HG02678 (cell line): ENCODE data around the gene OR2V2.
"Not testable (repeated sequence)": the region's sequence is repeated elsewhere in the genome, so short reads cannot be mapped to it uniquely, and the experiment has no call there.

ENCODE experiments used
- ATAC-seq: cut with Tn5 transposase; IDR thresholded peaks from one replicate; pipeline ENCODE4 v1.9.1; 2021; ENCODE audit warnings: mild to moderate bottlenecking, moderate library complexity; ENCODE audit not compliant: unreplicated experiment

Gene OR2V2

DNA sequence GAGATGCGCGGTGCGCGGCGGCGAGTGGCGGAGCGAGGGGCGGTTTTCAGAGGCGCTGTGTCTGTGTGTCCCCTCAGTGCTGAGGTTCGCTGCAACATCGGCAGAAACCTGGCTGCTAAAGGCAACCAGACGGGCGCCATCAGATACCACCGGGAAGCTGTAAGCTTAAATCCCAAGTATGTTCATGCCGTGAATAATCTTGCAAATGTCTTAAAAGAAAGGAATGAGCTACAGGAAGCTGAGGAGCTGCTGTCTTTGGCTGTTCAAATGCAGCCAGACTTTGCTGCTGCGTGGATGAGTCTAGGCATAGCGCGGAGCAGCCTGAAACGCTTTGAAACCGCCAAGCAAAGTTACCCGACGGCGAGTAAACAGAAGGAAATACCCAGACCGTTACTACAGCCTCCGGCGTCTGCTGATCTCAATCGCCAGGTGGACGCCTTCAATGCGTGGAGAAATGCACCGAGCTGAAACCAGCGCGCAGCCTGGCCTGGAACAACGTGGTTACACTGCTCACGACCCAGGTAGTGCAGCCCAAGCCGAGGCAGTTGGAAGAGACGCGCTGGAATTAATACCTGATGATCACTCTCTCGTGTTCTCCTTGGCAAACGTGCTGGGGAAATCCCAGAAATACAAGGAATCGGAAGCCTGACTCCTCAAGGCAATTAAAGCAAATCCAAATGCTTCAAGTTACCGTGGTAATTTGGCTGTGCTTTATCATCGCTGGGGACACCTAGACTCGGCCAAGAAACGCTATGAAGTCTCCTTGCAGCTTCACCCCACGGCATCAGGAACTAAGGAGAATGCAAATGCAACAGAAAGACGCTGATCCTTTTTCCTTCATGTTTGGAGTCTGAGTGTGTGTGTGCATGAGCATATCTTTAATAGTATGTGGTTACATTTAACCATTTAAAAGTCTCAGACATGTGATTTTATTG is 32.3 kb upstream of the OR2V2 start:
- ATAC-seq, result no peak

DNA sequence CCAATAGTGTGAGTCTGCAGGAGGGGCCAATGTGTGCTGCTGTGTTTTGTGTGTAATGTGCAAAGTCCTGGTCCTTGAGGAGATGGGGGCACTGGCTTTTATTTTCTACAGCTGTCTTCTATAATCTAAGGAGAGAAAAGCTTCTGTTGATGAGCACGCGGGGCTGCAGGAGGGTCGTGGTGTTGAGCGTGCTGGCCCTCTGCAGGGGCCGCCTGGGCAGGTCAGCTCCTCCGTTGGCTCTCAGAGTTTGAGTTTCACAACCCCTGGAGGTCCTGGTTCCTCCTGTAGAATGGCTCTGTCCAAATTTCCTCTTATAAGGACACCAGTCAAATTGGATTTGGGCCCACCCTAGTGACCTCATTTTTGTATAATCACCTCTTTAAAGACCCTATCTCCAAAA is 29.0 kb upstream of the OR2V2 start:
- ATAC-seq, result no peak

GRCh38 chr5:181119105-181119504 is 28.3 kb upstream of the OR2V2 start:
- no peak for ATAC-seq

DNA sequence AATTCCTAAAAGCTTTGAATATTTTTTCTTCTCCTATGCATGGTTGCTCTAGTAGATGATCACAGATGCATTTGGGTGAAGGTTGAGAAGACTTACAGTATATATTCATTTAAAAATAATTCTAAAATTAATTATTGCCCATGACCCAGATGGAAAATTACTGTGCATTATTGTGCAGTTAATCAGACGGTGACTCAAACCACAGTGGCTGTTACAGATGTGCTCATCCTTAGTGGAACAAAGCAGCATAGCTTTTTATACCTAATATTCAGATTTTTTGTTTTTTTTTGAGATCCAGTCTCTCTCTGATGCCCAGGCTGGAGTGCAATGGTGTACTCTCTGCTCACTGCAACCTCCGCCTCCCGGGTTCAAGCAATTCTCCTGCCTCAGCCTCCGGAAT is 27.1 kb upstream of the OR2V2 start:
- no peak for ATAC-seq

GRCh38 chr5:181120761-181121160 is 26.6 kb upstream of the OR2V2 start:
- no peak for ATAC-seq

- no peak for ATAC-seq
These were observed 25.5 kb upstream of the OR2V2 start for GRCh38 chr5:181121675-181122561.

- no peak for ATAC-seq
These were observed 22.9 kb upstream of the OR2V2 start for GRCh38 chr5:181124526-181124925.

GRCh38 chr5:181126841-181127240 is 20.5 kb upstream of the OR2V2 start:
- ATAC-seq, result no peak

DNA sequence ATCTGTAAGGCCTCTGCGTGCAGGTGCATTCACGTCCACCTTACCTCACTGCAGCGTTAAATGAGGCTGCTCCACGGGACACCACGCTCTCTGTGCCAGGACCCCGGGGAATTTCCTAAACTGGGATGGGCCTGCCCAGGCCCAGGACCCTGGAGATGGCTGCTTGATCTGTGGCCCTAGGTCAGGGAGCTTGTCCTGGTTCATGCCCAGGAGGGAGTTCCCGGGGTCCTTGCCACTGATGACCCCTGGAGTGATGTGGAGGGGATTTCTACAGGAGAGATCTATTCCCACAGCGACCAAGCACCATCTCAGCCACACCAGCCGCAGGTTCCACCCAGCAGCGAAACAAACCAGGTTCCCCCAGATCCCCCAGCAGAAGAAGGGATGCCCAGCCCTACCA is 19.9 kb upstream of the OR2V2 start:
- no peak for ATAC-seq

DNA sequence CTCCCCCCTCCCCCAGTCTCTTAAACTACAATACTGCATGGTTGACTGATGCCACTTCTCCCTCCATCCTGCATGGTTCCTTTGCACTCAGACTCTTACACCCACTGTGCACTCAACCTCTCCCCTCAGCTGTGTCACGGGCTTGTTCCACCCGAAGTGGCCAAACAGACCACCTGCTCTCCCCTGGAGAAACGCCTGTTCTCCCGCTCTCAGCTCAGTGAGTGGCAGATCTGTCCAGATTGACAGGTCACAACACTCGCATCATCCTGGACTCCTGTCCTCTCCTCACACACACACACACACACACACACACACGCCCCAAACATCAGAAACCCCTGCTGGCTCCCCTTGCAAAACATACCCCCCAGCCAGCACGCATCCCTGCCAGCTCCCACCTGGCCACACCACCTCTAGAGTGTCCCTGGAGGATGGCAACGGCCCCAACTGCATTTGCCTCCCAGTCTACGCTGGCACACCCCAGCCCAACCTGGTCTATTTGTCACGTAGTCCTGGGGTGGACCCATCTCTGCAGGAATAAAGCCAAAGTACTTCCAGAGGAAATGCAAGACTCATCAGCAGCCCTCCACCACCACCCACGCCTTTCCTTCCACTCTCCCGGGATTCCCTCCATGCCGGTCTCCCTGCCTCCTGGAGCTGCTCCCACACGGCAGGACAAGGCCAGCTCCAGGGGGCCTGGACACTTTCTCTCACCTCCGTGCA is 19.3 kb upstream of the OR2V2 start:
- ATAC-seq, result no peak

DNA sequence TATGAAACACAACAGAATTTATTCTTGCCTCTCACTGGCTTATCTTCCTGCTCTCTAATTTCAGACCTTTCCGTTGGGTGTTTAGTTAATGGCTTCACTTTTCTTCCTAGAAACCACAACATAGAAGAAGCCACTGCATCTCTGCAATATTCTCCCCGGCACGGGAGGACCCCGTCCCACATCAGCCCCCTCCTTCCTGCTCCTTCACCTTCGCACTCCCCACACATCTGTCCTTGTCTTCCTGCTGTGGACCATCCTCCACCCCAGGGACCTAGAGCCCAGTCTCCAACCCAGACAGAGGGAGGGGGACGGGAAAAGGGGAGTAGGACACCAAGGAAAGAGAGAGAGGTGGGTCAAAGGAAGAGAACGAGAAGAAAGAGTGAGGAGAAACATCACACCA is 17.8 kb upstream of the OR2V2 start:
- no peak for ATAC-seq

- not testable (repeated sequence) for ATAC-seq
These were observed 17.3 kb upstream of the OR2V2 start for GRCh38 chr5:181130081-181130480.

DNA sequence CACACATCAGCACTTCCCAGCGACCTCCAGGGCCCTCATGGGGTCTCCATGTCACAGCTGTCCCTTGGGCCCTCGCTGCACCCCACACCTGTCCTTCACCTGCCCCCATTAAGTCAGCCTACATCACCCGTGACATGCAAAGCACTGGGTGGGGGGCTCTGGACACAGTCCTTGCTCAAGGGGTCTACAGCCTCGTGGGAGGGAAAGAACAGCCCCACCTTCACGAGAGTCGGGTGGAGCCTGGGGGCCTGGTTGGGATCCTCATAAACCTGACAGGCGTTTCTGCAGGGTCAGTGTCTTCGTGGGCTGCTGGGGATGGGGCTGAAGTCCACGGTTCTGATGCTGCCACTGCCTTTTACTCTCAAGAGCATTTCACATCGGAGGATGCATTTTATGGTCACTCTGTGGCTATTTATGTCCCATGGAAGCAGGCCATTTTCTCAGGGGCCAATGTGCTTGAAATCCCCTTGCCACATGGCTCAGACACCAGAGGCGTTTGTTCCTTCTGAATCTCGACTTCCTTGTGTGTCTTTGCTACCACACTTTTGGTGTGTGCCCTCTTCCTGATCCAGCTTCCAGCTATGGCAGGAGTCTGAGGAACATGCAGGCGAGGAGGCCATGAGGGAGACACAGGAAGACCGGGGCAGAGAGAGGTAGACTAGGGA is 16.4 kb upstream of the OR2V2 start, which contains the start of gene OR2V1:
OR2V1 (minus strand) TSS at position 338 of the 665 bp plus-strand sequence. CDS start 5,865 bp downstream, outside the sequence.
- ATAC-seq, result no peak

- no peak for ATAC-seq
These were observed 15.9 kb upstream of the OR2V2 start for GRCh38 chr5:181131514-181131913.

DNA sequence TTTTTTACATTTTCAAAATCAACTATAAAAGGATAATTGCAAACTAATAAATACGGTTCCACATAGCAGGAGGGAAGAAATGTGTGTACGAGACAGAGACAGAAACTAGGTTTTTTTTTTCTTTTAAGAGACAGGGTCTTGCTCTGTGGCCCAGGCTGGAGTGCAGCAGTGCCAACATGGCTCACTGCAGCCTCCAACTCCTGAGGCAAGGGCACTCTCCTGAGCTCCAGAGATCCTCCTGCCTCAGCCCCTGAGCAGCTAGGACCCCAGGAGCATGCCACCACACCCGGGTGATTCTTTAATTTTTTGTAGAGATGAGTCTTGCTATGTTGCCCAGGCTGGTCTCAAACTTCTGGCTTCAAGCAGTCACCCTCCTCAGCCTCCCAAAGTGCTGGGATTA is 14.3 kb upstream of the OR2V2 start:
- no peak for ATAC-seq

- no peak for ATAC-seq
These were observed 13.7 kb upstream of the OR2V2 start for GRCh38 chr5:181133610-181134231.

DNA sequence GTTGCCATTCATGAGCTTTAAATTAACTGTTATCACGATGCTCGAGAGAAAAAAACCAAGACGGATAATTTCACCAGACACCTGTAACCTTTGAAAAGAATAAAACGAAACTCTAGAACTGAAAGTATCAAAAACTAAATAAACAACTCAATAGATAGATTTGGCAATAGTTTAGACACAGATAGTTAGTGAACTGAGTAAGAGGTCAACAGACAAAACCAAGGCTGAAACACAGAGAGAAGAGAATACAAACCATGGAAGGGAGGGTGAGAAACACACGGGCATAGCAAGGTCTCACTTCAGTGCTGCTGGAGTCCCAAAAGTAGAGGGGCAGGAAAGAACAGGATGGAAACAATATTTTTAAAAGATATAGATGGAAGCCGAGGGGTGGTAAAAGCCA is 13.1 kb upstream of the OR2V2 start:
- no peak for ATAC-seq

- ATAC-seq, result no peak
These were observed 10.9 kb upstream of the OR2V2 start for GRCh38 chr5:181136361-181136955.

GRCh38 chr5:181138258-181138657 is 9.1 kb upstream of the OR2V2 start:
- ATAC-seq, result no peak

GRCh38 chr5:181140766-181141165 is 6.6 kb upstream of the OR2V2 start:
- ATAC-seq, result no peak
